SK-N-SH treated with all-trans-retinoic acid at 6 μM for 48 hours (cell line): Measurements from ENCODE around the gene ACSL5.

ENCODE experiments used
- OSR1 ChIP-seq: fragments of 250-450 bp; sonication (Bioruptor Pico); IDR thresholded peaks from 2 replicates; pipeline ENCODE4 v1.8.0; 2022; ENCODE audit warnings: moderate library complexity, mild to moderate bottlenecking, inconsistent platforms
- RARB ChIP-seq: fragments of 250-450 bp; sonication (Bioruptor Pico); IDR thresholded peaks from 2 replicates; pipeline ENCODE4 v1.8.0; 2021; ENCODE audit warnings: mild to moderate bottlenecking, moderate library complexity
- ZFP3 ChIP-seq: fragments of 250-450 bp; sonication (Bioruptor Pico); IDR thresholded peaks from 2 replicates; pipeline ENCODE4 v1.5.0; 2020; ENCODE audit warnings: mild to moderate bottlenecking, moderate library complexity
- ZNF565 ChIP-seq: fragments of 450-650 bp; formaldehyde crosslinking; conservative IDR thresholded peaks from 2 replicates; pipeline ENCODE4 v1.5.0; 2020; ENCODE audit warnings: low read depth, mild to moderate bottlenecking, moderate library complexity
- TF ChIP-seq, protein P1 (sequence below): fragments of 250-450 bp; sonication (Bioruptor Pico); IDR thresholded peaks from 2 replicates; pipeline ENCODE4 v1.5.0; 2020; ENCODE audit warnings: mild to moderate bottlenecking, moderate library complexity

DNA sequence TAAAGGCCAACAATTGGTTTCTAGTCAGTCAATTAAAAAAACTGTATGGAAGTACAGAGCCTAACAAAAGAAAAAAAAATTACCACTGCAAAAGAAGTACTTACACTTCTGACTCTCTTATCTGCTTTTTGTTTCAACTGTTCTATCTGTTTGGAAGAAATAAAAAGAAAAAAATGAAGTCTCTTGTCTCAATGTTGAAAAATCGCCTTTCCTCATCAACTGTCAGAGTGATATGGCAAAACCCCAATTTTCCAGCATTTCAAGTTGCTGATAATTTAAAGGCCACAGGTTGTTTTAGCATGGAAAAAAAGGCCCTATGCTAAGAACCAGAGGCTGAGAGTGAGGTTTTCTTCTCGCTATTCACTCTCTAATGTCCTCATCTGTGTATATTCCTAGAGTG lies 59.2 kb downstream of the ACSL5 start:
- no peak for TF ChIP-seq RARB
- no peak for TF ChIP-seq ZFP3 (CRISPR knock-in tag)
- TF ChIP-seq OSR1 (CRISPR knock-in tag) = no peak
- TF ChIP-seq ZNF565 (CRISPR knock-in tag) = no peak
- TF ChIP-seq, protein P1, sequence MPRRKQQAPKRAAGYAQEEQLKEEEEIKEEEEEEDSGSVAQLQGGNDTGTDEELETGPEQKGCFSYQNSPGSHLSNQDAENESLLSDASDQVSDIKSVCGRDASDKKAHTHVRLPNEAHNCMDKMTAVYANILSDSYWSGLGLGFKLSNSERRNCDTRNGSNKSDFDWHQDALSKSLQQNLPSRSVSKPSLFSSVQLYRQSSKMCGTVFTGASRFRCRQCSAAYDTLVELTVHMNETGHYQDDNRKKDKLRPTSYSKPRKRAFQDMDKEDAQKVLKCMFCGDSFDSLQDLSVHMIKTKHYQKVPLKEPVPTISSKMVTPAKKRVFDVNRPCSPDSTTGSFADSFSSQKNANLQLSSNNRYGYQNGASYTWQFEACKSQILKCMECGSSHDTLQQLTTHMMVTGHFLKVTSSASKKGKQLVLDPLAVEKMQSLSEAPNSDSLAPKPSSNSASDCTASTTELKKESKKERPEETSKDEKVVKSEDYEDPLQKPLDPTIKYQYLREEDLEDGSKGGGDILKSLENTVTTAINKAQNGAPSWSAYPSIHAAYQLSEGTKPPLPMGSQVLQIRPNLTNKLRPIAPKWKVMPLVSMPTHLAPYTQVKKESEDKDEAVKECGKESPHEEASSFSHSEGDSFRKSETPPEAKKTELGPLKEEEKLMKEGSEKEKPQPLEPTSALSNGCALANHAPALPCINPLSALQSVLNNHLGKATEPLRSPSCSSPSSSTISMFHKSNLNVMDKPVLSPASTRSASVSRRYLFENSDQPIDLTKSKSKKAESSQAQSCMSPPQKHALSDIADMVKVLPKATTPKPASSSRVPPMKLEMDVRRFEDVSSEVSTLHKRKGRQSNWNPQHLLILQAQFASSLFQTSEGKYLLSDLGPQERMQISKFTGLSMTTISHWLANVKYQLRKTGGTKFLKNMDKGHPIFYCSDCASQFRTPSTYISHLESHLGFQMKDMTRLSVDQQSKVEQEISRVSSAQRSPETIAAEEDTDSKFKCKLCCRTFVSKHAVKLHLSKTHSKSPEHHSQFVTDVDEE = no peak
